EL (cell line): Measurements from ENCODE around the gene CH25H.

Experiments
- DNase-seq: peaks from one replicate; pipeline ENCODE4 v3.0.0-alpha.2; 2016

CH25H gene

DNA sequence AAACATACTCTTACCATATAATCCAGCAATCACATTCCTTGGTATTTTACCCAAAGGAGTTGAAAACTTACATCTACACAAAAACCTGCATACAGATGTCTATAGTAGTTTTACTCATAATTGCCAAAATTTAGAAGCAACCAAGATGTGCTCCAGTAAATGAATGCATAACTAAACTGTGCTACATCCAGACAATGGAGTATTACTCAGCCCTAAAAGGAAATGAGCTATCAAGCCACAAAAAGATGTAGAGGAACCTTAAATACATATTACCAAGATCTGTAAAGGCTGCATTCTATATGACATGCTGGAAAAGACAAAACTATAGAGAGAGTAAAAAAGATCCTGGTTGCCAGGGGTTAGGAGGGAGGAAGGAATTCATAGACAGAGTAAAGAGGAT lies 21.8 kb upstream of the CH25H start:
- no peak for DNase-seq

DNA sequence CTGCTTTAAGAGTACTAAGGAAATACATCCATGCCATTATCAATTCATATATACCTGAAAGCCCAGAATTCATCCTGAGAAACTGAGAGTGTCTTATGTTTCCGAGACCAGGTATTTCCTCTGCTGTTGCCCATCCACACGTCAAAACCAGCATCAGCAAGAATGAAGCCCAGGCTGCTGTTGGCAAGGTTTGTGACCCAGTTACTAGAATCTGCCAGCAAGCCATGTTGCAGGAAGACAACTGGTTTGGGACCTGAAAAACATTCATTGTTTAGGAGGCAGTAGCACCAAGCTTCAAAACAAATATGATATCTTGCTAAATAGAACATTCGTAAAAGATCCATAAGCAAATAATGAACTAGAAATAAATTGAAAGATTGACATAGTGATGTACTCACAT lies 21.0 kb upstream of the CH25H start:
- DNase-seq: no peak

DNA sequence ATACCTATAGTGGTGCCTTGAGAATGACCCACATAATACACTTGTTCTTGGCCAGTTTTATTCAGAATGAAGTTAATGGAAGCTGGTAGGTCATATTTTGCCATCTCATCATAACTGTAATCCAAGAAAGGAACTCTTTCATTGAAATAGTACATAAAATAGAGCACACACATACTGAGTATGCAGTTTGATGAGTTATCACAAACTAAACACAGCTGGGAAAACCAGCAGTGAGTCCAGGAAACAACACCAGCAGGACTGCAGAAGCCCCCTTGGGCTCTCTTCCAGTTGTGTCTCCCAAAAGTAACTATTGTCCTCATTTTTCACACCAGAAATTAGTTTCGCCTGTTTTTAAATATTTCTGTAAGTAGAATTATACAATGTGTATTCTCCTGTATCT lies 19.8 kb upstream of the CH25H start:
- DNase-seq: no peak

DNA sequence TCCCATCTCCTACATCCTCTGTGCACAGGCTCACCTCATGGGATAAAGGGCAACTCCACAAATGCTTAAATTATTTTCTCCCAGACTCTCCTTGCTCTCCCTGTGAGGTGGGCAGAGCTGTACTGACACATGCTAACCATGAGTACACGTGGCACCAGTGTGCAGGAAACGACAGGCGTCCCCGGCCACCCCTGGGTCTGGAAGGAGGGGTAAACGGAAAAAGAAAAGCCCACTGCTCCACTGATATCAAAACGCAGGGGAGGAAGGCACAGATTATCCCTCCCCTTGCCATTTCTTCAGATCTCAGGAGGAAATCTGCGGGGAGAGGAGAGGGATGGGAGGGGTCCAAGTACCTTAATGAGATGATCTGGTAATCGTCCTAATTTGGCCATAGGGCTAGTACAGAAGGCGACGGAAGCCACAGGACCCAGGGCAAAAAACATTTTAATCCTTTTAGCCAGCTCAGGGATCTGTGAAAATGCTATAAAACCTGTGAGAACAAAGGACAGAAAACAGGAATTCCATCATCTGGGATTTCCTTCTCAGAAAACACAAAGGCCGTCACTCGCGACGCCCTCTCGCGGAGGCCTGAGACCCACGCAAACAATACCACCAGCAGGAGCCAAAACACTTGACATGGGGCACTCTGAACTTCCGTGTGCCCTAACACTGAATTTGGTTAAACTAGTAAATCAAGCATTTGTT lies 17.8 kb upstream of the CH25H start:
- DNase-seq: no peak

DNA sequence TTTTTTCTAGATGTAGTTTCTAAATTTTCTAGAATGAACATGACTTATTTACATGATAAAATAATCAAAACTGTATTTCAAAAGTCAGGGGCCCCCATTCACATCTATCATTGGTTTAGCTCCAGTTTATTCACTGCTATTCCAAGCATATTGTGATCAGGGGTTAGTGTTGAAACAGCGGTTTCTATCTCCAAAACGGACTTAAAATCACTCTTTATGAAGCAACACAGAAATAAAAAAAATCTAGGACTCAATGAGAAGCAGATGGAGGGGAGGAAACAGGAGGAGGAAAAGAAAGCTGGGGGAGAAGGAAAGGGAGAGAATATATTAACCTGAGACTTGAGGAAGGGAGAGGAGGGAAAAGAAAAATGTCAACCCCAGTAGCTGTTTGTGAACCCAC lies 14.8 kb upstream of the CH25H start:
- no peak for DNase-seq

DNA sequence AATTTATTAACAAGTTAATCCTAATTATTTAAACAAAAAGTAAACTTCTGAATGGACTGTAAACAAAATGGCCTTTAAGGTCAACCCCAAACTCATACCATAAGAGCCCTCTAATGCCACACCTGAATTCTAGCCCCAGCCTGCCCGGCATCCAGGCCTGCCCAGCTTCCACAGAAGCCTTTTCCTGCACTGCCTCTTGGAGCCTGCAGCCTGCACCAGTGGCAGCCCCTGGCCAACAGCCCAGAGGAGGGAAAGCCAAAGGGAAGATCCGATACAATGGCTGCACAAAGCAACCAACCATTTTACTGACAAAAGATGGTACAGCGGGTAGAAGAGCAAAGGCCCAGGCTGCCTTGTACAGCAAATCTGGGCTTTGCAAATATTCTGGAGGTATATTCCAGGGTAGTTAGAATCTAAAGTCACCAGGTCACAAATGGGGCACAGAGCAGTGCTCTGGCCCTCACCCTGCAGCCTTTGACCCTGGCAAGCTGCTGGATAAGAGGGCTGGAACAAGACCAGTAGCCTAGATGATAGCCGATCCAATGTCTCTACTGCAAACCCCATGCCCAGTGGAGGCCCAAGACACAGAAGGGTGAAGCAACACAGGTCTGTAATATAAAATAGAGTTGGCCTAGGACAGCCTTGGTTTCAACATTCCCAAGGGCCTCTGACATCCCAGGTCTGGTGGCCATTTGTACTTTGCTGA lies 12.5 kb upstream of the CH25H start:
- no peak for DNase-seq

DNA sequence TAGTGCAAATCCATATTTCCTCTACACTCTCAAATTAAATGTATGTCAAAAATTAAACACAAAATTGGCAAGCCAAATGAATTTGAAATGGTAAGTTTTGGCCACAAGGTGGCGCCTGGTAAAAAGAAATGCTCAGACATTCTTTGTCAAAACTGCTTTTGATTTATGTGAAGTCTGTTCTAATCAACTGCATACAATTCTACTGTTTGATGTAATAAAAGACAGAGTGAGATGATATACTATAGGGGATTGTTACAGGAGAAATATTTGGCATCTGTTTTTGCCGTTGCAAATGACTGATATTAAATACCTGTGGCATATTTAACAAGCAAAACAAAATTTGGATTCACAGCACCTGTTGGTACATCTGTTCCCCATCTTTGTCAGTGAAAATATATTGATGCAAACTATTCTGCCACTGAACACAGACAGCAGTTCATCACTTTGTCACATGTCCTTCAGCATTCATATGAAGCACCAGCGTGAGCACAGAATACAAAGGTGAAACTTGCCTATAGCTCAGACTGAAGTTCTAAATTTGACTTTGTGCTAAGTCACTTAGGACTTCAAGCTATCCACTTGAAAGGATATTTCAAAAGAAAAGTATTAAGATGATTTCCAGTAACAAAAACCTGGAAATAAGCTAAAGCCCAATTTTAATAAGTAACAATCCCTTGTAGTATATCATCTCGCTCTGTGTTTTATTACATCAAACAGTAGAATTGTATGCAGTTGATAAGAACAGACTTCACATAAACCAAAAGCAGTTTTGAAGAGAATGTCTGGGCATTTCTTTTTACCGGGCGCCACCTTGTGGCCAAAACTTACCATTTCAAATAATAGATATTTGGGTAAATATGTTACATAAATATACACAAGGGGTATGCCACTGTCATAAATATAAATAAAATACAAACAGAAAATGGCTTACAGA lies 10.2 kb upstream of the CH25H start:
- peak; percentile 65 for DNase-seq

DNA sequence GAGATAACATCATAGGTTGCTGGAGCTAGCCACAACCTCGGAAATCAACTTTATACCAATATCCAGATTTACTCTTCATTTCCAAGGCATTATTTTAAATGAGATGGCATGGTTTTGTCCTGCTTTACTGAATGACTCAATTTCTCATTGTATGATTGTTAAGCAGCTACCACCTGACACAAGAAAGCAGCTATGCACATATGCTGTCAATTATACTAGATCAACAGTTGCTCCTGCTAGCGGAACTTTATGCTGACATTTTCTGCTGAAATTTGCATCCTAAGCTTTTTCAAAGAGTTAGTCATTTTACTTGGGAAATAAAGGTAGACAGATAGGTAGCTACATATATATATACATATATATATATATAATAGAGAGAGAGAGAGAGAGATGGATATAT lies 8.9 kb upstream of the CH25H start:
- no peak for DNase-seq

DNA sequence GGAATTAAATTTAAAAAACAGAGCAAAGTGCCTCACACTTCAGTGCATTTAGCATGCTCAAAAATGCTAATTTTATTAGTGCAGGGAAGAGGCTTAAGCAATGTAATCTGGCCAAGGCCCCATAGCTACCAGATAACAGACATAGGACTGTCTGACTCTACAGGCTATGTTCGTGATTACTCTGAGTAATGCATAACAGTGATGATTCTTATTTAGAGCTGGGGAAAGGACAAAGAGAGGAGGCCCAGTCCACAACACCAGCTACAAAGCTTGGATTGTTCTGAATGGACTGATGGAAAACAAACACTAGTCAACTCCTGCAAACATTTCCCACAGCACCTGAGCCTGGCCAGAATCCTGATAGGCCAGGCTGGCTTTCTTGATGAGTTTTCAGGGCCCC lies 8.4 kb upstream of the CH25H start:
- DNase-seq: no peak

DNA sequence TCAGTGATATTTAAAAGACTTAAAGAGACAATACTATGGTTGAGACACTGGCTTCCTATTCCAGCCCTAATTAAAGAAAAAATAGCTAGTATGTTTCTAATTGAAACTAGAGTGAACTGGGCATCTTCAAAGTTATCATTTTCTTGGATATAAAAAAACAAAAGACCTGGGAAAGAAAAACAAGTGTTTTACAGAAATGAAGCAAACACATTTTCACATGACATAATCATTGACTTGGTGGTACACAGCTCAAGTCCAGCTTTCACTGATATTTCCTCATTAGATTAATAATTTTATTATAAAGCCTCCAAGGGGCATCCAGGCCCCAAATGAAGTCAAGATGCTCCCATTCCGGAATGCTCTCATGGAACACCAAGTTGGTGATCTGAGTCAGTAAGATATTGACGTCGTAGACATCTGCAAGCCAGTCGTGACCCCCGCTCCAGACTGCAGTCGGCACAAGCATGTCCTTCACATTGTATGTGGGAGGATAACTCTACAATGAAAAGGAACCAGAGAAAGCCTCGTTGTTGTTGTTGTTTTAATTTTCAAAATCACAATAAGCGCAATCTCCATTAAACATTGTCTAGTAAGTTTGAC lies 7.5 kb upstream of the CH25H start:
- DNase-seq: no peak

DNA sequence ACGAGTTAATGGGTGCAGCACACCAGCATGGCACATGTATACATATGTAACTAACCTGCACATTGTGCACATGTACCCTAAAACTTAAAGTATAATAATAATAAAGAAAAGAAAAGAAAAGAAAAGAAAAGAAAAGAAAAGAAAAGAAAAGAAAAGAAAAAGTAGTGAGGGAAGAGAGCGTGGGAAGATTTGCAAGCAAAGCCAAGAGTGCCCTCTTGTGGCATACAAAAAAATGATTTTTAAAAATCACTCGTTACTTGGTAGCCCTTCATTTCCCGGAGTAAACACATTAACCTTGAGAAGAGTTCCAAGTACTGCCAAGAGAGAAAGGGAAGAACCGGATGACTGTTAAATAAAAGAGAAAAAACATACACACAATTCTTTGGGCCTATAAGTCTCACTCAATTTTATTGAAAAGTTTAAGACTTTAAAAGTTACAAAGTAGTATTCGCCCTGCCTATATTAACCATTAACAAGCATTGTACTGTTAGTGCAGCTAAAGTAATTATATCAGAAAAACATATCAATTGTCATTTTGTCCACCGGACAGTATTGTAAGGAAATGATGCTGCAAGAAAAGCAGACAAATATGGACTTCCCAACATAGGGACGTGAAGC lies 6.2 kb upstream of the CH25H start:
- peak; percentile 39 for DNase-seq

DNA sequence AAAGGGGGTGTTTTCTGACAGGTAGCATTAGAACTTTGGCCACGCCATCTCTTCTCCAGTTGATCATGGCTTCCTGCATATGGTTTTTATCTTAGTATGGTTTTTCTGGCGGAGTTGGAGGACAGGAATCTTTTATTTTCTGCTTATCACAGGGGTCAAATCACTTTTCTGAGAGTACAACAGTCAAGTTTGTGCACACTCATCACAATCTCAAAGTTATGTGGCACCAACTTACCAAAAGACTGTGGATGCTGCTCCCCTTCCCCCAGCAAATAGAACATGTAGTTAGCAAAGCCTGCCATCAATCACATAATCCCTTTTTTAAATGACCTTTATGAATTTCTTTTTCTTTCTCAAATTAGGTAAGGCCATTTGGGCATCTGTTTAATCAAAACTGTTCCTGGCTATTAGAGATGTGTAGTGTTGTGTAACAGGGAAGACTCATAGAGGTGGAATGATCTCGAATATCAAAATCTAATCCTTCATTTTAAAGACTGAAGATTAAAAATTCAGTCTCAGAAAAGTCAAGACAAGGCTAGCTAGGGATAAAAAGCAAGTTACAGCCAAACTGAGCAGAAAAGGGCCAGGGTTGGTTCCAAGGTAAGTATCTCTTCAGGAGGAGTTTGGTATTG lies 3.8 kb upstream of the CH25H start:
- DNase-seq: no peak

DNA sequence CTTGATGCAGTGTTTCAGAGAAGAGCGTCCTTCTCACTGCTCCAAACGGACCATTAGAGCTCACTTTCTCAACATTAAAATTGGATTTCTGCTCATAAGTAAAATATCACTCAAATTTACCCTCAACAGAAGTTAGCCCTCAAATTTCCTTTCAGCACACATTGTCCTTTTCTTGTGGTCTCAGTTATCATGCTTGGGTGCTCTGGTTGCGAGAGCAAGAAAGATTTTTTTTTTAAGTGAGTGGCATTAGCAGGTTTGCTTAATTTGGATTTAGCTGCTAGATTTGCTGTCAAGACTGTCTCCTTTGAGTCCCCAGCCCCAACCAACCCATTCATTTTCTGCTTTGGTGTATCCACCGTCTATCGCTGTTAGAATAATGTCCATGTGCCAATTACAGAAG lies 2.6 kb upstream of the CH25H start:
- DNase-seq: no peak

DNA sequence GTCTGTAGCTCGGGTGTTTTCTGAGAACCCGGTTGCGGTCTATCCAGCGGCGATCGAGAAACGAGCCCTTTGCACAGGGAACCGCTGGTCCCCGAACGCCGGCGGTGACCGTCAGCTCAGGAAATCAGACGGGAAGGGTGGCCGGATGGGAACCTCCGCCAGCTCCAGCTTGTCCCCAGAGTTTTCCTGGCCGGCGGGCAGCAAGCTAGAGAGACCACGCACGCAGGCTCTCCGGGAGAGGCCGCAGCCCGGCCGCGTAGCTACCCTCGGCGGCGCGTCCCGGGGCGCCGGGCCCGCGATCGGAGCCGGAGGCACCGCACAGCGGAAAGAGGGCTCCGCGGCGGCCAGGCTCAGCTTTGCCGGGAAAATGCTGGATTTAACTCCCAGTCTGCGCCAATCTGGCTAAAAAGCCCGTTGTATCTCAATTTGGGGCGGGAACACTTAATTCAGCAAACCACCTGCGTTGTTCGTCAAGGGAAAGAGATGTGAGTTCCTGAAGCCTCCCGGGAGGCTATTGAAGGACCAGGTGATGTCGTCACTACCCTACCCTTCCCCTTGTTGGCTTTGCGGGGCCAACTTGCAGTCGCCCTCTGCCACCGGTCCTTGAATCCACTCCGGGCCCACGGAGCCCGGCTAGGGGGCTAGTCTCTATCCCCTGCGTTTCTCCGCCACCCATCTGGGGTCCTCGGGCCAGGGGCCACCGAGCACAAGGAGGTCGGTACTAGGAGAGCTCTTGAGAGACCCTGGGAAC lies 859 bp upstream of the CH25H start:
- peak; percentile 50 for DNase-seq

DNA sequence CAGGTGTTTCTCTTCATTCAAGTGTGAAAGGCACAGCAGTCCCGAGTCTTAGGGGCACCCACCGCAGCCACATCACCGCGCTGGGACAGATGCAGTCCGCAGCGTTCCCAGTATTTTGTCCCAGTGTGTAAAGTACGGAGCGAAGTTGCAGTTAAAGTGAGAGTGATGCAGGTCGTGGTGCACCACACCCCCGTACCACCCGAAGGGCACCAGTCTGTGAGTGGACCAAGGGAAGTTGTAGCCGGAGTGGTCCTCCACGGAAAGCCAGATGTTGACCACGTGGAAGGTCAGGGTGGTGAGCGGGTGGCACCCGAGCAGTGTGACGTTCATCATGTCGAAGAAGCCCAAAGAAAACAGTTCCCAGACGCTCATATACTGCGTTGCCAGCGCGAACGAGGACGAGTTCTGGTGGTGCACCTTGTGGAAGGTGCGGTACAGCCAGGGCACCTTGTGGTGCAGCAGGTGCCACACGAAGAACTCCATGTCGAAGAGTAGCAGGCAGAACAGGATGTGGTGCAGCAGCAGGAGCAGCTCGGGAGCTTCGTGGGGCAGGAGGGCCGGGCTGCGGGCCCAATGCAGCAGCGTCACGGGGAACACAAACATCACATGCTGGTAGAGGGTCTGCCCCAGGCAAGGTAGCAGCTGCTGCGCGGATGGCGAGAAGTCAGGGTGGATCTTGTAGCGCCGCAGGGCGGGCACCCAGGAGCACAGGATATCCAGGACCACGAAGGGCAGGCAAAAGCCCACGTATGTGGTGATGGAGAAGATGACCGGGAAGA lies 526 bp downstream of the CH25H start:
- DNase-seq: peak; percentile 40

DNA sequence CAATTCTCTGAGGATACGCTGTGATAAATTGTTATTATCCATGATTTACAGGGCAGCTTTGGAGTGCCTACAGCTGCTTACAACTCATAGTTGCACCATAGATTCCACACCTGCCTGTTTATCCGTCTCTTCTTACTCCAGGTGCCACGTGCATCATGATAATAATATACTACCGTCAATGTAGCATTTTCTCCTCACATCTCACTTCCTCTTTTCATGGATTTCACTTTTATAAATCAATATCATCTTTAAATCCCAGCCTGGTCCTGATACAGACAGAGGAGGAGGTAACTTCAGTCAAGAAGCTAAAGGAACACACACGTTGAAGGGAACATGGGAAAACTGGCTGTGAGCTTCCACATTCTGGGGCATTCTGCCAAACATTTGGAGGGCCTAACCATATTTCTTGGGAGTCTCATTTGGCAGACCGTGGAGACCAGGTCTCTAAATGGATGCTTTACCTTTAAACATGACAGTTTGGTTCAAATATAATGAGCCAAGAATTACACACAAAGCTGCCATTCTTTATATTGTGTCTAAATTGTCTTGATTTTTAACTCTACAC lies 2.4 kb downstream of the CH25H start:
- no peak for DNase-seq

DNA sequence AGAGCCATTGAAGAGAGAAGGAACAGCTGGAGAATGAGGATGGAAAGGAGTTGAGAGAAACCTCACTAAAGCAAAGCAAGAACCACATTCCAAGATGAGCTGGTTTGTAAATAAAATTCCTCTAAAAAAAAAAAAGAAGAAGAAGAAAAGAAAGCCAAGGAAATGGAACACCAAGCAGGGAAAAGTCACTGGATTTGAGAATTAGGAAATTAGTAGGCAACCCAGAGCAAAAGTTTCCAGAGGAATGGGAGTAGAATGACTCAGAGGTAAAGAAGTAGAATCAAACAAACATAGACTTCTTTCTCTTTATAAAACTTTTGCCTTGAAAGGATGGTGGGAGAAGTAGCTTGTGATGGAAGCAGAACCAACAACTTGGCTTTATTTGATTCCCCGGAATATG lies 3.9 kb downstream of the CH25H start:
- DNase-seq: no peak

DNA sequence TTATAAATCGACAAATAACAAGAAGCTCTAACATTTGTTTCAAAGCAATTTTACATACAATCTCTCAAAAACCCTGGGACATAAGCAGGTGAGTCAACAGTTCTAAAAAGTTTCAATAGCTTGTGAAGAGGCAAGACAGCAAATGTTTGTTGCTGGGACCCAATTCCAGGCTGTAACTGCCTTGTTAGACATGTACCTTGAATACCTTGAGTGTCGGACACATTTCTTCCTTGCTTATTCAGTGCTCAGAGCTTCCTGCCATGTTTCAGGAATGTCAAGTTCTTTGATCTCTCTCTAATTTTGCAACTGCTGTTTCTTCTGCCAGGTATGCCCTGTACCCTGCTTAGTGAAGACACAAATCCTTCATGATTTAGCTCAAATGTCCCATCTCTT lies 5.1 kb downstream of the CH25H start:
- no peak for DNase-seq

DNA sequence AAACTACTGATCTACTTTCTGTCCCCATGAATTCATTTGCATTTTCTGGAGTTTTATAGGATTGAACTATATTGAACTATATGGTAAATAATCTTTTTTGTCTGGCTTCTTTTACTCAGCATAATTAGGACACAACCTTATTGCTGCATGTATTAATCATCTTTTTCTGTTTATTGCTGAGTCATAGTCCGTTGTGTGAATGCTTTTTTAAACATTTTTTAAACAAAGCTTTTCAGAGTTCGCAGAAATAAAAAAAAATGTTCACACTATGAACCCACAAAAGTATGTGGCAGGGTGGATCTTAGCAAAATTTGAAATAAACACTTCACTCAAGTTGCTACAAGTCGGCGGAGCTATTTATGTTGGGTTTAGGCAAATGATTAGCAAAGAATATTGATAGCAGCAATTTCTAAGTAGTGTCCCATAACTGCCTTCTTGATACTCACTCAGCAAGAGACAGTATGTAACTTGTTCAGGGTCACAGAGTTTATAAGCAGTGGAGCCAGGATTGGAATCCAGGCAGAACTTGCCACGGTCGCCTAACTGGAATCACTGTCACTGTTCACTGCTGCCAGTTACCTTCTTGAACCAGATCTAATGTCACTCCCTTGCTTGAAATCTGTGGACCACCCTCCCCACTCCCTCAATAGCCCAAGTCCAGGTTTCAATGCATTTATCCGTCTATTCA lies 5.6 kb downstream of the CH25H start:
- DNase-seq: no peak

DNA sequence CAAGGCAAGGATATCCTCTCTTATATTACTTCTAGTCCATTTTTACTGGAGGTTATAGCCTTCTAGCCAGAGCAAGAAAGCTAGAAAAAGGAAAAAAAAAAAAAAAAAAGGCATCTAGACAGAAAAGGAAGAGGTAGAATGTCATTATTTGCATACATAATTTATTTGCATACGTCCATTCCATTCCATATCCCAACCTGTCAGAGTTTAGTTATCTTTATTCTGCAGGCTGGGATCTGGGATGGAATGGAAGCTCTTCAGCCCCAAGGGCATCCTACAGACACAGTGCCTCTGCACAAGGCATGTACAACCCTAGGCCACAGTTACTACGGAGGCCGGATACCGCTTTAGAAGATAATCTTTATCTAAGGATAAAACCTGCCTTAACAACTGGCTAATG lies 9.6 kb downstream of the CH25H start:
- DNase-seq: no peak
